ENCODE results near the gene ITSN2. TPM values are rescaled to one million over a fixed set of nuclear protein-coding genes. Genes with fewer than 3 reads are reported as not detected.

ITSN2 gene
- polyA plus RNA-seq, 1 donor from 2014 or later, result 10.6 TPM

DNA sequence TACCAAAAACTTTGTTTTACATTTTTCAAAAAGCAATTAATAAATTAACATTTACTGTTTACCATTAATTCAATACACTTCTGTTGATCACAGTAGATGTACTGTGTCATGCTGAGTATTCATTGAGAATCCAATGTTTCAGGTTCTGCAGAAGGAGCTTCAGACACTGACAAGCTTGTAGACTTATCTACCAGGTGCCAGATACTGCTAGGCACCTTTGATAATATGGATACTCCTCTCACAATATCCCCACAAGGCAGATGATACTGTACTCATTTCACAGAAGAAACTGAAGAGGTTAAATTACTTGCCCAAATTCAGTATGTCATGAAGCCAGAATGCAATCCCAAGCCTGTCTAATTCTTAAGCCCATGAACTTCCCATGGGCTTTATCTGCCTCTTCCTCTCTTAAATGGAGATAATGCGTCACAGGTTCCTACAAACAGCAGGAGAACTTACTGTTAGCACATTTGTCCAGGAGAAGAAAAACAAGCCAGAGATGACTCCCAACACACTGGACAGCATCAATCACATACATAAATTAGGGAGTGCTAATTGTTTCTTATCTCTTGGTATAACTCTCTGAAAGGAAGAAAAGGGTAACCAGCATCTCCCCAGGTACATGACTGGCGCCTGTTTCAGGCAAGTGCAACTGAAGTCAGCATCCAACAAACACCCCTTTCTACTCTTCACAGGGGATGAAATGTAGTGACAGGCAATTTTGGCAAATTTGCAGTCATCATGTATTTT, 27.4 kb downstream of the ITSN2 start:
- Histone ChIP-seq H4K20me1 (ENCODE audit: insufficient read depth) (no peaks in the 10 kb centered on the region), H3K4me3 (ENCODE audit: low read length) (no peak overlapping the region), H3K9ac (ENCODE audit: low read length) (no peak overlapping the region), H3K4me2 (ENCODE audit: low read length) (no peak overlapping the region), H3K79me2 (replicated peaks; ENCODE audit: insufficient read depth, low read length) (no peaks in the 10 kb centered on the region), H2AFZ (ENCODE audit: low read depth, low read length) (no peak overlapping the region), H3K9me2 (ENCODE audit: insufficient read depth, low read length) (no peaks in the 10 kb centered on the region), H3K9me3 (ENCODE audit: low read length) (no peaks in the 10 kb centered on the region), H3K27me3 (ENCODE audit: insufficient read depth, low read depth, low read length) (no peaks in the 10 kb centered on the region), H3K27ac (ENCODE audit: low read length) (no peak overlapping the region), H3K36me3 (ENCODE audit: insufficient read depth, low read length) (no peaks in the 10 kb centered on the region), H3F3A (ENCODE audit: insufficient read depth, low read length, poor library complexity, severe bottlenecking) (no peaks in the 10 kb centered on the region)
- TF ChIP-seq SMC3 (conservative IDR thresholded peaks at IDR 0.05; ENCODE audit: poor library complexity) (no peak), EZH2 (IDR thresholded peaks at IDR 0.05; ENCODE audit: borderline replicate concordance, insufficient read depth, low read length, poor library complexity, severe bottlenecking) (no peak), EP300 (conservative IDR thresholded peaks at IDR 0.05; ENCODE audit: poor library complexity, severe bottlenecking) (peak; percentile 33), RAD21 (conservative IDR thresholded peaks at IDR 0.05) (no peak), POLR2AphosphoS5 (IDR thresholded peaks at IDR 0.05) (peak; percentile 14), MXI1 (conservative IDR thresholded peaks at IDR 0.05; ENCODE audit: poor library complexity, severe bottlenecking) (no peak)
- TF ChIP-seq, protein P1, sequence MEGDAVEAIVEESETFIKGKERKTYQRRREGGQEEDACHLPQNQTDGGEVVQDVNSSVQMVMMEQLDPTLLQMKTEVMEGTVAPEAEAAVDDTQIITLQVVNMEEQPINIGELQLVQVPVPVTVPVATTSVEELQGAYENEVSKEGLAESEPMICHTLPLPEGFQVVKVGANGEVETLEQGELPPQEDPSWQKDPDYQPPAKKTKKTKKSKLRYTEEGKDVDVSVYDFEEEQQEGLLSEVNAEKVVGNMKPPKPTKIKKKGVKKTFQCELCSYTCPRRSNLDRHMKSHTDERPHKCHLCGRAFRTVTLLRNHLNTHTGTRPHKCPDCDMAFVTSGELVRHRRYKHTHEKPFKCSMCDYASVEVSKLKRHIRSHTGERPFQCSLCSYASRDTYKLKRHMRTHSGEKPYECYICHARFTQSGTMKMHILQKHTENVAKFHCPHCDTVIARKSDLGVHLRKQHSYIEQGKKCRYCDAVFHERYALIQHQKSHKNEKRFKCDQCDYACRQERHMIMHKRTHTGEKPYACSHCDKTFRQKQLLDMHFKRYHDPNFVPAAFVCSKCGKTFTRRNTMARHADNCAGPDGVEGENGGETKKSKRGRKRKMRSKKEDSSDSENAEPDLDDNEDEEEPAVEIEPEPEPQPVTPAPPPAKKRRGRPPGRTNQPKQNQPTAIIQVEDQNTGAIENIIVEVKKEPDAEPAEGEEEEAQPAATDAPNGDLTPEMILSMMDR (IDR thresholded peaks at IDR 0.05; ENCODE audit: poor library complexity, severe bottlenecking), result no peak

DNA sequence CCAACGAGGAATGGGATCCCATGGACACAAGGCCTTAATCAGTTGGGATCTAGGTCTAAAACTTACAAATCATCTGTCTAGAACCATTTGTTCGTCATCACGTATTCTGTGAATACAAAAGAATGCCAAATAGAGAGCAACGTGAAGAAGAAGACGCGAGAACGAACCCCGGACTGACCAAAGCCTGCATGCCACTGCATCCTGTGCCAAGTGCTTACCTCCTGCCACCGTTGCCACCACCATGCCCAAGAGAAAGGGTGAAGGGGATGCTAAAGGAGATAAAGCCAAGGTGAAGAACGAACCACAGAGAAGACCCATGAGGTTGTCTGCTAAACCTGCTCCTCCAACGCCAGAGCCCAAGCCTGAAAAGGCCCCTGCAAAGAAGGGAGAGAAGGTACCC, 30.2 kb downstream of the ITSN2 start:
- Histone ChIP-seq H3K27ac (ENCODE audit: low read length) (no peak overlapping the region), H4K20me1 (ENCODE audit: insufficient read depth) (no peaks in the 10 kb centered on the region), H3K9me3 (ENCODE audit: low read length) (no peaks in the 10 kb centered on the region), H3K4me3 (ENCODE audit: low read length) (no peak overlapping the region), H2AFZ (ENCODE audit: low read depth, low read length) (no peak overlapping the region), H3K36me3 (ENCODE audit: insufficient read depth, low read length) (no peaks in the 10 kb centered on the region), H3F3A (ENCODE audit: insufficient read depth, low read length, poor library complexity, severe bottlenecking) (no peaks in the 10 kb centered on the region), H3K27me3 (ENCODE audit: insufficient read depth, low read depth, low read length) (no peaks in the 10 kb centered on the region), H3K79me2 (replicated peaks; ENCODE audit: insufficient read depth, low read length) (no peaks in the 10 kb centered on the region), H3K9ac (ENCODE audit: low read length) (no peak overlapping the region), H3K9me2 (ENCODE audit: insufficient read depth, low read length) (no peaks in the 10 kb centered on the region), H3K4me2 (ENCODE audit: low read length) (no peak overlapping the region)
- TF ChIP-seq, protein P2, sequence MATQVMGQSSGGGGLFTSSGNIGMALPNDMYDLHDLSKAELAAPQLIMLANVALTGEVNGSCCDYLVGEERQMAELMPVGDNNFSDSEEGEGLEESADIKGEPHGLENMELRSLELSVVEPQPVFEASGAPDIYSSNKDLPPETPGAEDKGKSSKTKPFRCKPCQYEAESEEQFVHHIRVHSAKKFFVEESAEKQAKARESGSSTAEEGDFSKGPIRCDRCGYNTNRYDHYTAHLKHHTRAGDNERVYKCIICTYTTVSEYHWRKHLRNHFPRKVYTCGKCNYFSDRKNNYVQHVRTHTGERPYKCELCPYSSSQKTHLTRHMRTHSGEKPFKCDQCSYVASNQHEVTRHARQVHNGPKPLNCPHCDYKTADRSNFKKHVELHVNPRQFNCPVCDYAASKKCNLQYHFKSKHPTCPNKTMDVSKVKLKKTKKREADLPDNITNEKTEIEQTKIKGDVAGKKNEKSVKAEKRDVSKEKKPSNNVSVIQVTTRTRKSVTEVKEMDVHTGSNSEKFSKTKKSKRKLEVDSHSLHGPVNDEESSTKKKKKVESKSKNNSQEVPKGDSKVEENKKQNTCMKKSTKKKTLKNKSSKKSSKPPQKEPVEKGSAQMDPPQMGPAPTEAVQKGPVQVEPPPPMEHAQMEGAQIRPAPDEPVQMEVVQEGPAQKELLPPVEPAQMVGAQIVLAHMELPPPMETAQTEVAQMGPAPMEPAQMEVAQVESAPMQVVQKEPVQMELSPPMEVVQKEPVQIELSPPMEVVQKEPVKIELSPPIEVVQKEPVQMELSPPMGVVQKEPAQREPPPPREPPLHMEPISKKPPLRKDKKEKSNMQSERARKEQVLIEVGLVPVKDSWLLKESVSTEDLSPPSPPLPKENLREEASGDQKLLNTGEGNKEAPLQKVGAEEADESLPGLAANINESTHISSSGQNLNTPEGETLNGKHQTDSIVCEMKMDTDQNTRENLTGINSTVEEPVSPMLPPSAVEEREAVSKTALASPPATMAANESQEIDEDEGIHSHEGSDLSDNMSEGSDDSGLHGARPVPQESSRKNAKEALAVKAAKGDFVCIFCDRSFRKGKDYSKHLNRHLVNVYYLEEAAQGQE (IDR thresholded peaks at IDR 0.05; ENCODE audit: borderline replicate concordance), result no peak
- TF ChIP-seq MXI1 (conservative IDR thresholded peaks at IDR 0.05; ENCODE audit: poor library complexity, severe bottlenecking) (no peak), TAF1 (IDR thresholded peaks at IDR 0.05; ENCODE audit: low read depth) (no peak), EP300 (conservative IDR thresholded peaks at IDR 0.05; ENCODE audit: poor library complexity, severe bottlenecking) (no peak), EZH2 (IDR thresholded peaks at IDR 0.05; ENCODE audit: borderline replicate concordance, insufficient read depth, low read length, poor library complexity, severe bottlenecking) (no peak), RAD21 (conservative IDR thresholded peaks at IDR 0.05) (no peak), SMC3 (conservative IDR thresholded peaks at IDR 0.05; ENCODE audit: poor library complexity) (no peak), POLR2AphosphoS5 (IDR thresholded peaks at IDR 0.05) (no peak)
- TF ChIP-seq, protein P1 (IDR thresholded peaks at IDR 0.05; ENCODE audit: poor library complexity, severe bottlenecking), result no peak
